ENCODE data around the gene GTF2IRD1.

GRCh38 chr7:74474271-74474865 lies 20.7 kb downstream of the GTF2IRD1 start:
- TF ChIP-seq CTCF (conservative IDR thresholded peaks at IDR 0.05; ENCODE audit: low read depth, low read length), result no peak
- TF ChIP-seq EZH2 (IDR thresholded peaks at IDR 0.05; ENCODE audit: low read length, unreplicated experiment), result no peak

Data from PC-3 (cell line).